Sigmoid colon (tissue), 7 donors: ENCODE data around the gene NTN5. TPM values are rescaled to one million over a fixed set of nuclear protein-coding genes. Genes with fewer than 3 reads are reported as not detected.

Experiments used
- DNase-seq: peaks from one replicate; pipeline ENCODE4 v3.0.0-alpha.2; 2019
- H3K27ac ChIP-seq, 4 donors: fragments of 200-600 bp; sonication (generic); one replicate each; pipeline ENCODE4 v1.5.1; 2016 to 2019; ENCODE audit warnings: mild to moderate bottlenecking in 1 of 4
- H3K27me3 ChIP-seq, 3 donors: fragments of 200-600 bp; sonication (generic); one replicate each; pipeline ENCODE4 v1.5.1; 2019; ENCODE audit warnings: mild to moderate bottlenecking in 1 of 3
- H3K36me3 ChIP-seq, 4 donors: fragments of 200-600 bp; sonication (generic); one replicate each; pipeline ENCODE4 v1.5.1; 2016 to 2019
- H3K4me1 ChIP-seq, 4 donors: fragments of 200-600 bp; sonication (generic); one replicate each; pipeline ENCODE4 v1.5.1; 2017 to 2019
- H3K4me3 ChIP-seq, 4 donors: fragments of 200-600 bp; sonication (generic); one replicate each; pipeline ENCODE4 v1.5.1; 2017 to 2019; ENCODE audit warnings: mild to moderate bottlenecking in 2 of 4, moderate library complexity in 1 of 4
- H3K9me3 ChIP-seq, 4 donors: fragments of 200-600 bp in 3 of 4; sonication (generic) in 3 of 4; one replicate each; pipeline versions ENCODE4 v1.5.1 to v1.6.1; 2013 to 2019
- EP300 ChIP-seq, 4 donors: sonication (generic); formaldehyde crosslinking; IDR thresholded peaks; one replicate each; pipeline ENCODE4 v1.6.1; 2017; ENCODE audit warnings: antibody characterized with exemption in 4 of 4
- POLR2A ChIP-seq, 2 donors: fragments of 450-650 bp; IDR thresholded peaks; one replicate each; pipeline ENCODE4 v1.6.1; 2016; ENCODE audit warnings: antibody characterized with exemption in 2 of 2, mild to moderate bottlenecking in 2 of 2, moderate library complexity in 2 of 2
- POLR2AphosphoS5 ChIP-seq, 4 donors: sonication (generic); formaldehyde crosslinking; IDR thresholded peaks; one replicate each; pipeline ENCODE4 v1.6.1; 2017; ENCODE audit warnings: antibody characterized with exemption in 4 of 4
- WGBS, 2 donors: extraction: QIAGEN DNeasy Blood & Tissue Kit; methylation state at CpG; one replicate each; pipeline ENCODE4 v1.1.7; 2013; 5-methylcytosine and 5-hydroxymethylcytosine counted together
- intact Hi-C: fragments of 100-400 bp; cut with DNase I; formaldehyde crosslinking; loops from one replicate; pipeline ENCODE4 v1.15.1; 2023
- polyA plus RNA-seq, 3 donors: library from polyadenylated mRNA; stranded (reverse); fragments of 200-250 nt; gene quantifications; one replicate each; pipeline ENCODE4 v1.2.3, GENCODE V29; 2013
- total RNA-seq, 4 donors: library from RNA; depleted of rRNA; stranded (reverse); fragments of >200 nt; gene quantifications; one replicate each; pipeline ENCODE4 v1.1.0, GENCODE V29; 2016
- TF ChIP-seq, protein P1 (sequence below), 4 experiments: fragments of 450-650 bp in 3 of 4; fragments of 200-600 bp in 1 of 4; IDR thresholded peaks; one replicate each; pipeline ENCODE4 v1.5.1; 2016 to 2019; ENCODE audit warnings: antibody characterized with exemption in 4 of 4, mild to moderate bottlenecking in 3 of 4, moderate library complexity in 2 of 4
- donor health status: healthy with polysubstance abuse.
- donor health status: Bipolar disorder and iron deficiency.
- donor health status: healthy.

Gene NTN5
- total and polyA plus RNA-seq, 7 donors = 0.32 to 1.2 (median 0.49) TPM; not detected in 4

DNA sequence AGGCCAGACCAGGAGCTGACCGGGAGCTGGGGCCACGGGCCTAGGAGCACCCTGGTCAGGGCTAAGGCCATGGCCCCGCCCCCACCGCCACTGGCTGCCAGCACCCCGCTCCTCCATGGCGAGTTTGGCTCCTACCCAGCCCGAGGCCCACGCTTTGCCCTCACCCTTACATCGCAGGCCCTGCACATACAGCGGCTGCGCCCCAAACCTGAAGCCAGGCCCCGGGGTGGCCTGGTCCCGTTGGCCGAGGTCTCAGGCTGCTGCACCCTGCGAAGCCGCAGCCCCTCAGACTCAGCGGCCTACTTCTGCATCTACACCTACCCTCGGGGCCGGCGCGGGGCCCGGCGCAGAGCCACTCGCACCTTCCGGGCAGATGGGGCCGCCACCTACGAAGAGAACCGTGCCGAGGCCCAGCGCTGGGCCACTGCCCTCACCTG lies 46.9 kb downstream of the NTN5 start:
- DNase-seq = peak; percentile 65
- no peak overlapping the region for H3K27ac ChIP-seq
- intact Hi-C loops = loop anchor here (10.0 kb wide), 1 partner anchor 1351 kb away; the partner anchor contains the start of gene INAFM1
- WGBS, 2 donors = 56 to 90% methylated on average over 30 of the region's 30 CpGs
- TF ChIP-seq EP300 (IDR thresholded peaks at IDR 0.05) (no peak), POLR2AphosphoS5 (IDR thresholded peaks at IDR 0.05) (no peak), POLR2A (IDR thresholded peaks at IDR 0.05) (no peak)
- TF ChIP-seq, protein P1, sequence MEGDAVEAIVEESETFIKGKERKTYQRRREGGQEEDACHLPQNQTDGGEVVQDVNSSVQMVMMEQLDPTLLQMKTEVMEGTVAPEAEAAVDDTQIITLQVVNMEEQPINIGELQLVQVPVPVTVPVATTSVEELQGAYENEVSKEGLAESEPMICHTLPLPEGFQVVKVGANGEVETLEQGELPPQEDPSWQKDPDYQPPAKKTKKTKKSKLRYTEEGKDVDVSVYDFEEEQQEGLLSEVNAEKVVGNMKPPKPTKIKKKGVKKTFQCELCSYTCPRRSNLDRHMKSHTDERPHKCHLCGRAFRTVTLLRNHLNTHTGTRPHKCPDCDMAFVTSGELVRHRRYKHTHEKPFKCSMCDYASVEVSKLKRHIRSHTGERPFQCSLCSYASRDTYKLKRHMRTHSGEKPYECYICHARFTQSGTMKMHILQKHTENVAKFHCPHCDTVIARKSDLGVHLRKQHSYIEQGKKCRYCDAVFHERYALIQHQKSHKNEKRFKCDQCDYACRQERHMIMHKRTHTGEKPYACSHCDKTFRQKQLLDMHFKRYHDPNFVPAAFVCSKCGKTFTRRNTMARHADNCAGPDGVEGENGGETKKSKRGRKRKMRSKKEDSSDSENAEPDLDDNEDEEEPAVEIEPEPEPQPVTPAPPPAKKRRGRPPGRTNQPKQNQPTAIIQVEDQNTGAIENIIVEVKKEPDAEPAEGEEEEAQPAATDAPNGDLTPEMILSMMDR (IDR thresholded peaks at IDR 0.05) = no peak
- H3K36me3 ChIP-seq = peaks cover 0 to 19% (median 0%) of the 10 kb centered on the region in 4 donors
- no peak overlapping the region for H3K4me3 ChIP-seq
- H3K9me3 ChIP-seq = no peaks in the 10 kb centered on the region
- H3K27me3 ChIP-seq = no peaks in the 10 kb centered on the region
- peaks cover 0 to 51% (median 41%) of the 10 kb centered on the region in 4 donors for H3K4me1 ChIP-seq

DNA sequence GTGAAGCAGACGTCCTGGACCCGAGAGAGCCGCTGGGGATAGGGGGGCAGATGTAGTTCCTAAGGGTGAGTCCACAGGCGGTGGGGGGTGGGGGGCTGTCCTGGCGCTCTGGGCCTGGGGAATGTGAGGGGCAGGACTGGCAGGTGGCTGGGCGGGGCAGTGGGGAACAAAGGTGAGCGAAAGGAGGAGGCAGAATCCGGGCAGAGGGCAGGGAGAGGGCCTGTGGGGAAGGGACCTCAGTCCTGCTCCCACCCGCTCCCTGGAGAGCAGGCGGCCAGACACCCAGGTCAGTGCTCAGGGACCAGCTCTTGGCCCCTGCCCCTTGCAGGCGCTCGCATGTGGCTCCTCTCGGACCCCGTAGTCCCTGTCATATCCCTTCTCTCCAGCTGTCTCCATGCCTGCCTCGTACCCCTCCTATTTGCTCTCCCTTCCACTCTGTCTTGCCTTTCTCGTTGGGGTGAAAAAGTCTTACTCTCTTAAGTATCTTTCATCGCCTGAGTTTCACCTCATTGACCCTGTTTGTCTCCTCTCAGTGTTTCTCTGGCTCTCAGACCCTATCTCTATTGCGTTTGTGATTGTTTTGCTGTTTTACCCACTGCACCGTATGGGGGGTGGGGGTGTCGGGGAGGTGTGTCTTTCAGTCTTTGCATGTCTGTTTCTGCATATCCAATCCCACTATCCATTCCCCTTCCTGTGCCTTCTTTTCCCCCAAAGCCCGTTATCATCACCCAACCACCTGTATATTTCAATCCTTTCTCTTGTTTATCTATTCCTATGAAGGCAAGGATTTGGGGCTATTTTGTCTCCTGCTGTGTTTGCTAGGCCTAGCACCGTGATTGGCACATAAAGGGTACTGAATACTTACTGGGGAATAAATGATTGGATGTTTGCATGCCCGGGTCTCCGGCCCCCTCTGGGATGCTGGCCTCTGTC lies 47.8 kb downstream of the NTN5 start:
- Histone ChIP-seq H3K4me1 (peaks cover 0 to 48% (median 35%) of the 10 kb centered on the region in 4 donors), H3K9me3 (no peaks in the 10 kb centered on the region), H3K4me3 (peak overlapping the region in 3 of 4 donors; percentile 49 to 55 (median 52)), H3K27ac (peak overlapping the region; percentile 82 to 87 (median 84)), H3K27me3 (no peaks in the 10 kb centered on the region), H3K36me3 (peaks cover 0 to 19% (median 0%) of the 10 kb centered on the region in 4 donors)
- TF ChIP-seq, protein P1 (IDR thresholded peaks at IDR 0.05) = no peak
- TF ChIP-seq EP300 (IDR thresholded peaks at IDR 0.05) = no peak
- peak in 1 of 2 donors; percentile 11 for TF ChIP-seq POLR2A (IDR thresholded peaks at IDR 0.05)
- peak; percentile 69 for DNase-seq
- intact Hi-C loops = loop anchor here (10.0 kb wide), 1 partner anchor 1350 kb away; the partner anchor contains the start of gene INAFM1
- WGBS, 2 donors = 16 to 62% methylated on average over 24 of the region's 24 CpGs

GRCh38 chr19:48624067-48624594 lies 48.7 kb downstream of the NTN5 start:
- Histone ChIP-seq H3K36me3 (peaks cover 0 to 19% (median 0%) of the 10 kb centered on the region in 4 donors), H3K9me3 (no peaks in the 10 kb centered on the region), H3K4me1 (peaks cover 0 to 45% (median 29%) of the 10 kb centered on the region in 4 donors), H3K27me3 (no peaks in the 10 kb centered on the region), H3K27ac (peak overlapping the region; percentile 82 to 87 (median 84)), H3K4me3 (peak overlapping the region; percentile 41 to 55 (median 50))
- intact Hi-C loops = loop anchor here (10.0 kb wide), 1 partner anchor 1349 kb away; the partner anchor contains the start of gene INAFM1
- TF ChIP-seq, protein P1 (IDR thresholded peaks at IDR 0.05) = no peak
- TF ChIP-seq POLR2A (IDR thresholded peaks at IDR 0.05) (peak in 1 of 2 donors; percentile 40), POLR2AphosphoS5 (IDR thresholded peaks at IDR 0.05) (peak in 3 of 4 donors; percentile 48 to 71 (median 63))
- DNase-seq = peak; percentile 99
- WGBS, 2 donors = 0 to 1% methylated on average over 40 of the region's 40 CpGs

GRCh38 chr19:48623556-48624066 lies 49.2 kb downstream of the NTN5 start:
- WGBS, 2 donors = 43 to 50% methylated on average over 8 of the region's 8 CpGs
- TF ChIP-seq POLR2A (IDR thresholded peaks at IDR 0.05) = no peak
- no peak for TF ChIP-seq EP300 (IDR thresholded peaks at IDR 0.05)
- TF ChIP-seq POLR2AphosphoS5 (IDR thresholded peaks at IDR 0.05) = peak in 1 of 4 donors; percentile 4
- DNase-seq = no peak
- Histone ChIP-seq H3K27me3 (no peaks in the 10 kb centered on the region), H3K4me1 (peaks cover 0 to 44% (median 29%) of the 10 kb centered on the region in 4 donors), H3K4me3 (peak overlapping the region in 3 of 4 donors; percentile 18 to 55 (median 49)), H3K27ac (peak overlapping the region; percentile 81 to 85 (median 82)), H3K9me3 (no peaks in the 10 kb centered on the region), H3K36me3 (peaks cover 0 to 19% (median 0%) of the 10 kb centered on the region in 4 donors)
- intact Hi-C loops = loop anchor here (10.0 kb wide), 1 partner anchor 1349 kb away; the partner anchor contains the start of gene INAFM1
